Endothelial cell of umbilical vein (primary cell): ENCODE results near the gene URI1. TPM values are rescaled to one million over a fixed set of nuclear protein-coding genes. Genes with fewer than 3 reads are reported as not detected.

Source experiments
- BruUV-seq: library from RNA; stranded (reverse); fragments of 400-500 nt; replicated peaks from 2 replicates; lab custom pipeline; 2021; lab: Mats Ljungman, UMichigan
- CTCF ChIA-PET: fragments of 300-600, 350-600 bp; sonication (Branson Sonifier 250); formaldehyde crosslinking; loops from one replicate; lab custom pipeline; 2021; ENCODE audit warnings: antibody characterized with exemption, inconsistent platforms; lab: Charles Lee
- POLR2A ChIA-PET: fragments of 300-600, 350-600 bp; sonication (Branson Sonifier 250); formaldehyde crosslinking; loops from one replicate; lab custom pipeline; 2021; ENCODE audit warnings: antibody characterized with exemption, inconsistent platforms; lab: Charles Lee
- DNase-seq: peaks from one replicate; pipeline ENCODE4 v3.0.0-alpha.2; 2011; ENCODE audit warnings: low read depth, low spot score
- FAIRE-seq: peaks from 2 replicates; lab custom pipeline; 2011; peaks lifted over from hg19 to GRCh38; lab: Jason Lieb, UNC
- H2AFZ ChIP-seq: 2 replicates; pipeline ENCODE4 v1.6.0; 2012; ENCODE audit warnings: low read depth, low read length, control low read depth, inconsistent platforms
- H3K27ac ChIP-seq: 2 replicates; pipeline ENCODE4 v1.5.1; 2011; ENCODE audit warnings: low read depth, mild to moderate bottlenecking, control low read depth, low read length, moderate library complexity; ENCODE audit not compliant: insufficient read depth
- H3K27me3 ChIP-seq, 2 experiments: 2 replicates each; pipeline versions ENCODE4 v1.6.0 to v1.6.1; 2011; ENCODE audit warnings: low read length in 2 of 2, mixed read lengths in 1 of 2; ENCODE audit not compliant: control insufficient read depth in 2 of 2, insufficient read depth in 2 of 2
- H3K36me3 ChIP-seq, 2 experiments: 2 replicates in 1 of 2; 3 replicates in 1 of 2; pipeline ENCODE4 v1.5.1; 2011; ENCODE audit warnings: low read length in 2 of 2, mild to moderate bottlenecking in 1 of 2, moderate library complexity in 1 of 2; ENCODE audit not compliant: control insufficient read depth in 2 of 2, insufficient read depth in 2 of 2; ENCODE audit errors: extremely low read depth in 1 of 2
- H3K4me1 ChIP-seq: 3 replicates; pipeline ENCODE4 v1.5.1; 2011; ENCODE audit warnings: mild to moderate bottlenecking, low read length; ENCODE audit not compliant: control insufficient read depth, insufficient read depth; ENCODE audit errors: extremely low read depth
- H3K4me2 ChIP-seq: 2 replicates; pipeline ENCODE4 v1.6.1; 2011; ENCODE audit warnings: low read length, control low read depth, mixed read lengths; ENCODE audit not compliant: insufficient read depth
- H3K4me3 ChIP-seq, 3 experiments: fragments of 200-600 bp in 1 of 3; sonication (generic), shearing (Covaris generic) in 1 of 3; replicated peaks in 1 of 3; 2 replicates each; pipeline ENCODE4 v1.5.1; 2011 to 2016; ENCODE audit warnings: control low read depth in 3 of 3, low read length in 3 of 3, mild to moderate bottlenecking in 2 of 3, inconsistent platforms in 1 of 3, low read depth in 1 of 3, moderate library complexity in 1 of 3; ENCODE audit not compliant: insufficient read depth in 1 of 3
- H3K79me2 ChIP-seq: 2 replicates; pipeline ENCODE4 v1.6.0; 2012; ENCODE audit warnings: low read length, inconsistent platforms; ENCODE audit not compliant: control insufficient read depth, insufficient read depth
- H3K9ac ChIP-seq: replicated peaks from 2 replicates; pipeline ENCODE3; 2011; ENCODE audit warnings: low read length, control low read depth; ENCODE audit not compliant: insufficient read depth; ENCODE audit errors: extremely low read depth
- H3K9me1 ChIP-seq: replicated peaks from 3 replicates; pipeline ENCODE4 v1.6.0; 2011; ENCODE audit warnings: mild to moderate bottlenecking, low read length; ENCODE audit not compliant: control insufficient read depth, insufficient read depth; ENCODE audit errors: extremely low read depth
- H3K9me3 ChIP-seq: replicated peaks from 2 replicates; pipeline ENCODE4 v1.5.1; 2012; ENCODE audit warnings: low read length, inconsistent platforms; ENCODE audit not compliant: control insufficient read depth, insufficient read depth
- H4K20me1 ChIP-seq: replicated peaks from 2 replicates; pipeline ENCODE3; 2011; ENCODE audit warnings: mild to moderate bottlenecking, low read length; ENCODE audit not compliant: control insufficient read depth, insufficient read depth; ENCODE audit errors: extremely low read depth
- CTCF ChIP-seq, 2 donors: IDR thresholded peaks; 1 replicate in 1 of 2; 2 replicates in 1 of 2; pipeline ENCODE4 v1.5.1; 2011; ENCODE audit warnings: low read length in 2 of 2, mild to moderate bottlenecking in 2 of 2, moderate library complexity in 2 of 2, control low read depth in 1 of 2, inconsistent platforms in 1 of 2, low read depth in 1 of 2; ENCODE audit not compliant: insufficient read depth in 1 of 2; ENCODE audit errors: extremely low read depth in 1 of 2
- EZH2 ChIP-seq: IDR thresholded peaks from 2 replicates; pipeline ENCODE4 v1.6.1; 2012; ENCODE audit warnings: borderline replicate concordance, low read depth, mild to moderate bottlenecking, moderate library complexity, low read length, inconsistent platforms; ENCODE audit not compliant: severe bottlenecking
- FOS ChIP-seq: IDR thresholded peaks from 2 replicates; pipeline ENCODE4 v1.6.1; 2011; ENCODE audit warnings: mild to moderate bottlenecking, low read length, moderate library complexity, borderline replicate concordance; ENCODE audit not compliant: insufficient read depth
- GATA2 ChIP-seq: IDR thresholded peaks from 2 replicates; pipeline ENCODE4 v1.7.0; 2011; ENCODE audit warnings: low read depth, mild to moderate bottlenecking, moderate library complexity, mixed read lengths, low read length; ENCODE audit not compliant: insufficient read length, insufficient read depth
- JUN ChIP-seq: IDR thresholded peaks from 2 replicates; pipeline ENCODE4 v1.6.1; 2011; ENCODE audit warnings: borderline replicate concordance, low read depth; ENCODE audit not compliant: insufficient read length, insufficient read depth
- MAX ChIP-seq: IDR thresholded peaks from 2 replicates; pipeline ENCODE4 v1.6.1; 2011; ENCODE audit not compliant: insufficient read depth, insufficient read length
- MYC ChIP-seq: IDR thresholded peaks from one replicate; pipeline ENCODE4 v1.6.1; 2011; ENCODE audit warnings: mild to moderate bottlenecking, low read depth, low read length
- POLR2A ChIP-seq: IDR thresholded peaks from 2 replicates; pipeline ENCODE4 v1.6.1; 2012; ENCODE audit warnings: low read depth, mild to moderate bottlenecking, control low read depth, low read length
- POLR2AphosphoS5 ChIP-seq: IDR thresholded peaks from 2 replicates; pipeline ENCODE4 v1.6.1; 2012; ENCODE audit warnings: low read depth, mild to moderate bottlenecking, control low read depth, low read length, moderate library complexity; ENCODE audit not compliant: insufficient read depth
- dilution Hi-C: fragments of 300-500 bp; cut with MboI; formaldehyde crosslinking; loops from one replicate; pipeline ENCODE4 v1.15.0; 2019; ENCODE audit warnings: low sequenced_read_pairs; ENCODE audit not compliant: extremely low pct_ligation_motif_present
- intact Hi-C: fragments of 100-400 bp; cut with micrococcal nuclease; formaldehyde crosslinking; loops from one replicate; pipeline ENCODE4 v1.10.0; 2022
- polyA plus RNA-seq, 4 experiments: library from polyadenylated mRNA; depleted of rRNA in 3 of 4; stranded (reverse) in 3 of 4; unstranded in 1 of 4; fragments of >200 nt; gene quantifications; 2 replicates each; pipeline versions ENCODE4 v1.2.1 to v1.2.3, GENCODE V29; 2011 to 2012; ENCODE audit warnings: missing spikeins in 1 of 4
- total RNA-seq: library from RNA; stranded (reverse); gene quantifications from 2 replicates; pipeline ENCODE4 v1.2.3, GENCODE V29; 2021

The URI1 gene
- total and polyA plus RNA-seq, 2 donors (not counting 3 experiments of a cell fraction or from before 2014, with no cell fraction given) = 12.8 to 28.9 TPM

- BruUV-seq = no TSS peak
- dilution Hi-C loops = no loop called here
- no peak for FAIRE-seq
These were observed 10.6 kb downstream of the URI1 start for GRCh38 chr19:29952646-29953045.

More at GRCh38 chr19:29952646-29953045, 10.6 kb downstream of the URI1 start:
- intact Hi-C loops = no loop called here
- Histone ChIP-seq H3K27me3 (no peaks in the 10 kb centered on the region), H4K20me1 (no peaks in the 10 kb centered on the region), H2AFZ (no peak overlapping the region), H3K4me3 (no peak overlapping the region), H3K36me3 (no peaks in the 10 kb centered on the region), H3K9me3 (no peaks in the 10 kb centered on the region), H3K4me2 (no peak overlapping the region), H3K79me2 (peaks cover 53% of the 10 kb centered on the region), H3K9ac (no peak overlapping the region), H3K9me1 (no peaks in the 10 kb centered on the region), H3K4me1 (peaks cover 3% of the 10 kb centered on the region), H3K27ac (no peak overlapping the region)
- TF ChIP-seq FOS = no peak
- TF ChIP-seq POLR2AphosphoS5 = no peak
- TF ChIP-seq MYC = no peak
- TF ChIP-seq EZH2 = no peak
- no peak for TF ChIP-seq GATA2
- no peak for TF ChIP-seq JUN
- TF ChIP-seq MAX = no peak
- no peak for TF ChIP-seq CTCF (IDR thresholded peaks at IDR 0.05; ENCODE audit: extremely low read depth in 1 of 2, insufficient read depth in 1 of 2, low read depth in 1 of 2, low read length in 2 of 2)
- no peak for TF ChIP-seq POLR2A
- ChIA-PET CTCF (no interaction called here), POLR2A (no interaction called here)
- DNase-seq = no peak
